Mesendoderm (in vitro differentiated cells): ENCODE measurements around the gene MKRN2OS.

Experiments
- DNase-seq: peaks from one replicate; pipeline ENCODE4 v3.0.0; 2013
- H2AK5ac ChIP-seq: 2 replicates; pipeline ENCODE4 v1.6.1; 2013; ENCODE audit warnings: low read length, inconsistent platforms
- H2BK120ac ChIP-seq: 2 replicates; pipeline ENCODE4 v1.6.1; 2013; ENCODE audit warnings: low read depth, mild to moderate bottlenecking, low read length, moderate library complexity, mixed read lengths
- H2BK15ac ChIP-seq: replicated peaks from 2 replicates; pipeline ENCODE4 v1.6.1; 2013; ENCODE audit warnings: low read depth, mild to moderate bottlenecking, moderate library complexity
- H2BK5ac ChIP-seq: 2 replicates; pipeline ENCODE4 v1.6.1; 2013; ENCODE audit warnings: low read length, inconsistent platforms
- H3K18ac ChIP-seq: 2 replicates; pipeline ENCODE4 v1.6.1; 2013; ENCODE audit warnings: mild to moderate bottlenecking, low read length, mixed read lengths
- H3K23ac ChIP-seq: one replicate; pipeline ENCODE4 v1.6.1; 2013; ENCODE audit warnings: low read length
- H3K27ac ChIP-seq: 2 replicates; pipeline ENCODE4 v1.5.1; 2013; ENCODE audit warnings: low read depth, mild to moderate bottlenecking, inconsistent platforms, low read length, moderate library complexity
- H3K27me3 ChIP-seq: 2 replicates; pipeline ENCODE4 v1.6.1; 2013; ENCODE audit warnings: low read length, control low read depth, mild to moderate bottlenecking, inconsistent platforms; ENCODE audit not compliant: insufficient read depth, poor library complexity
- H3K36me3 ChIP-seq: 2 replicates; pipeline ENCODE4 v1.6.1; 2013; ENCODE audit warnings: low read length, inconsistent platforms; ENCODE audit not compliant: control insufficient read depth, insufficient read depth
- H3K4ac ChIP-seq: one replicate; pipeline ENCODE4 v1.6.1; 2013; ENCODE audit warnings: low read depth, mild to moderate bottlenecking, low read length, moderate library complexity
- H3K4me1 ChIP-seq: 2 replicates; pipeline ENCODE4 v1.6.1; 2013; ENCODE audit warnings: low read depth, low read length, inconsistent platforms; ENCODE audit not compliant: control insufficient read depth
- H3K4me2 ChIP-seq: 2 replicates; pipeline ENCODE4 v1.6.1; 2013; ENCODE audit warnings: low read length
- H3K4me3 ChIP-seq: 2 replicates; pipeline ENCODE4 v1.5.1; 2013; ENCODE audit warnings: mild to moderate bottlenecking, low read length
- H3K56ac ChIP-seq: one replicate; pipeline ENCODE4 v1.6.1; 2013; ENCODE audit warnings: low read length
- H3K79me1 ChIP-seq: 2 replicates; pipeline ENCODE4 v1.6.1; 2013; ENCODE audit warnings: low read length, inconsistent platforms
- H3K79me2 ChIP-seq: 2 replicates; pipeline ENCODE4 v1.6.1; 2013; ENCODE audit warnings: mild to moderate bottlenecking, low read length; ENCODE audit not compliant: control insufficient read depth, insufficient read depth
- H3K9ac ChIP-seq: 2 replicates; pipeline ENCODE4 v1.6.1; 2013; ENCODE audit warnings: low read length, inconsistent platforms
- H4K5ac ChIP-seq: one replicate; pipeline ENCODE4 v1.6.1; 2013; ENCODE audit warnings: low read length
- H4K8ac ChIP-seq: one replicate; pipeline ENCODE4 v1.6.1; 2013; ENCODE audit warnings: low read depth, mild to moderate bottlenecking, control low read depth, low read length, moderate library complexity
- WGBS: extraction: QIAGEN DNeasy Blood & Tissue Kit; methylation state at CpG from one replicate; pipeline ENCODE4 v1.1.7; 2013; ENCODE audit warnings: low lambda C conversion rate, missing lambda C conversion rate; ENCODE audit not compliant: insufficient coverage; ENCODE audit errors: extremely low coverage; 5-methylcytosine and 5-hydroxymethylcytosine counted together

MKRN2OS gene

GRCh38 chr3:12588039-12589009 is 43.0 kb upstream of the MKRN2OS start:
- Histone ChIP-seq H2BK15ac (no peak overlapping the region), H3K36me3 (peaks cover 19% of the 10 kb centered on the region), H4K8ac (no peak overlapping the region), H2BK5ac (no peak overlapping the region), H2AK5ac (no peak overlapping the region), H3K79me1 (no peaks in the 10 kb centered on the region), H3K23ac (no peak overlapping the region), H3K56ac (no peak overlapping the region), H3K18ac (no peak overlapping the region), H3K27me3 (no peaks in the 10 kb centered on the region), H3K4ac (no peak overlapping the region), H3K79me2 (no peaks in the 10 kb centered on the region), H3K9ac (no peak overlapping the region), H3K27ac (no peak overlapping the region), H4K5ac (no peak overlapping the region), H3K4me3 (no peak overlapping the region), H3K4me1 (no peaks in the 10 kb centered on the region), H3K4me2 (no peak overlapping the region), H2BK120ac (no peak overlapping the region)
- no CpG with 5 or more reads among the region's 7 CpGs for WGBS
- no peak for DNase-seq

- H3K4me3 ChIP-seq: no peak overlapping the region
- no peak overlapping the region for H3K4me2 ChIP-seq
- peaks cover 18% of the 10 kb centered on the region for H3K36me3 ChIP-seq
- H2AK5ac ChIP-seq: no peak overlapping the region
- no peak overlapping the region for H2BK120ac ChIP-seq
- no peak overlapping the region for H3K56ac ChIP-seq
- no peak overlapping the region for H4K5ac ChIP-seq
- 100% methylated on average over 1 of the region's 3 CpGs for WGBS
- DNase-seq: no peak
- H3K27ac ChIP-seq: no peak overlapping the region
- no peaks in the 10 kb centered on the region for H3K4me1 ChIP-seq
- H3K79me1 ChIP-seq: no peaks in the 10 kb centered on the region
- H3K79me2 ChIP-seq: no peaks in the 10 kb centered on the region
- no peak overlapping the region for H3K4ac ChIP-seq
- no peak overlapping the region for H3K9ac ChIP-seq
- no peak overlapping the region for H2BK15ac ChIP-seq
- no peak overlapping the region for H2BK5ac ChIP-seq
- no peak overlapping the region for H3K23ac ChIP-seq
- H3K18ac ChIP-seq: no peak overlapping the region
- H4K8ac ChIP-seq: no peak overlapping the region
- no peaks in the 10 kb centered on the region for H3K27me3 ChIP-seq
These were observed 41.1 kb upstream of the MKRN2OS start for GRCh38 chr3:12586403-12586802.

DNA sequence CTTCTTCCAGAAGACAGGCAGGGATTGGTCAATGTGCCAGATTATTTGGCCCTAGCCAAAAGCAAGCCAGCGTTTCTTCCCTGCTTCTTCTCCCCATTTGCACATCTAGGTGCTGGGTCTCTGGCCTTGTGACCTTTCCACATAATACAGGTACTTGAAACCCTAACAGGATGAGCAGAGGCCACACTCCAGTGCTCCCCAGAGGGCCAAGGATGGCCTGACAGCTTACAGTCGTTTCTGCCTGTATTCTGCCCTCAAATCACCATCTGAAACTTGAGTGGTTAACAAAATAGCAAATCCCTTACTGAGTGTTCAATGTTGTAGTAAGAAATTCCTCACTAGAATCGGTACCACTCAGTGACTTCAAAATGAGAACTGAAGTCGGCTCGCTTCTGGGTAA is 40.7 kb upstream of the MKRN2OS start:
- Histone ChIP-seq H4K8ac (no peak overlapping the region), H3K9ac (no peak overlapping the region), H3K4me2 (no peak overlapping the region), H3K56ac (no peak overlapping the region), H3K4me1 (no peaks in the 10 kb centered on the region), H3K27me3 (no peaks in the 10 kb centered on the region), H4K5ac (no peak overlapping the region), H2BK120ac (no peak overlapping the region), H2AK5ac (no peak overlapping the region), H3K4me3 (no peak overlapping the region), H3K36me3 (peaks cover 18% of the 10 kb centered on the region), H3K79me2 (no peaks in the 10 kb centered on the region), H2BK5ac (no peak overlapping the region), H3K27ac (no peak overlapping the region), H3K79me1 (no peaks in the 10 kb centered on the region), H3K4ac (no peak overlapping the region), H3K23ac (no peak overlapping the region), H2BK15ac (no peak overlapping the region), H3K18ac (no peak overlapping the region)
- no peak for DNase-seq
- WGBS: no CpG with 5 or more reads among the region's 5 CpGs

GRCh38 chr3:12585181-12585580 is 39.9 kb upstream of the MKRN2OS start:
- Histone ChIP-seq H2BK120ac (no peak overlapping the region), H2BK5ac (no peak overlapping the region), H3K4me1 (no peaks in the 10 kb centered on the region), H3K4ac (no peak overlapping the region), H3K4me2 (no peak overlapping the region), H3K27me3 (no peaks in the 10 kb centered on the region), H3K4me3 (no peak overlapping the region), H3K56ac (no peak overlapping the region), H2AK5ac (no peak overlapping the region), H3K79me1 (no peaks in the 10 kb centered on the region), H3K9ac (no peak overlapping the region), H3K18ac (no peak overlapping the region), H2BK15ac (no peak overlapping the region), H3K36me3 (peaks cover 16% of the 10 kb centered on the region), H3K23ac (no peak overlapping the region), H3K27ac (no peak overlapping the region), H3K79me2 (no peaks in the 10 kb centered on the region), H4K5ac (no peak overlapping the region), H4K8ac (no peak overlapping the region)
- no CpG with 5 or more reads among the region's 3 CpGs for WGBS
- no peak for DNase-seq

DNA sequence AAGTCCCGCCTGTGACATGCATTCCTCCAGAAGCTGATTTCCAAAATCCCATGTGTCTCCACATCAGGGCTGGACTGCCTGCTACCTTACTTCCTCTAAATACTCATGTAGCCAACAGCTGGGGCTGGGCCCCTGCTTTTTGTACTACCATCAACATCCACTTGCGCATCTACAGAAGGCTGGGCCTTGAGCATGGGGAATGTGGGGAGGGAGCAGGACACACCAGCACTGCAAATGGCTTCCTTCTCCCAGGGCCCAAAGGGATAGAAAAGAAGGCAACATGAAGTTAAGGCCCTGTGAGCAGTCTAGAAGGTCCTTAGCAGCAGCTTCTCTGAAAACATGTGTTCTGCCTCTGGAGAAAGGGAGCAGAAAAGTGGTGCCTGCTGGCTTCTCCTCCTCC is 38.8 kb upstream of the MKRN2OS start:
- Histone ChIP-seq H3K27ac (no peak overlapping the region), H3K4me2 (no peak overlapping the region), H4K5ac (no peak overlapping the region), H3K36me3 (peaks cover 16% of the 10 kb centered on the region), H2BK120ac (no peak overlapping the region), H2BK15ac (no peak overlapping the region), H3K27me3 (no peaks in the 10 kb centered on the region), H3K4ac (no peak overlapping the region), H3K23ac (no peak overlapping the region), H3K4me1 (no peaks in the 10 kb centered on the region), H4K8ac (no peak overlapping the region), H2BK5ac (no peak overlapping the region), H3K9ac (no peak overlapping the region), H3K79me2 (no peaks in the 10 kb centered on the region), H3K79me1 (no peaks in the 10 kb centered on the region), H3K18ac (no peak overlapping the region), H3K56ac (no peak overlapping the region), H2AK5ac (no peak overlapping the region), H3K4me3 (no peak overlapping the region)
- WGBS: no CpG with 5 or more reads among the region's 2 CpGs
- no peak for DNase-seq

DNA sequence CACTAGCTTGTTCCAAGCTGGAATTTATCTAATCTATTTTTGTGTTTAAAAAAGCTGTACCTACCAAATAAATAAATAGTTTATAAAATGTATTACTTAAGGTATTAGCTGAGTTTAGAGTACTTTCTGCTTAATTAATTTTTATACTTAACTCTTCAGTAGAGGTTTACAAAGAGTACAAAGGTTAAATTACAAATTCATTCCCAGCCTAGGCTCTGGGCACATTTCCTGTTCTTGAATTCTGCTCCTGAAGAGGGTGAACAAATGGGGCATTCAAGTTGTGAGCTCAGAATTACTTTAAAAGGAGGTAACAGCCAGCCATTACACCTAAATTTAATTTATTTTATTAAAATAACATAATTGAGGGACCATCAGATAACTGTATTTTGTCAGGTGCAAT is 38.0 kb upstream of the MKRN2OS start:
- Histone ChIP-seq H3K27me3 (no peaks in the 10 kb centered on the region), H2BK5ac (no peak overlapping the region), H3K9ac (no peak overlapping the region), H3K4me3 (no peak overlapping the region), H3K56ac (no peak overlapping the region), H2AK5ac (no peak overlapping the region), H2BK15ac (no peak overlapping the region), H3K4me2 (no peak overlapping the region), H4K5ac (no peak overlapping the region), H3K23ac (no peak overlapping the region), H4K8ac (no peak overlapping the region), H3K79me2 (no peaks in the 10 kb centered on the region), H2BK120ac (no peak overlapping the region), H3K18ac (no peak overlapping the region), H3K36me3 (peaks cover 15% of the 10 kb centered on the region), H3K4ac (no peak overlapping the region), H3K27ac (no peak overlapping the region), H3K4me1 (no peaks in the 10 kb centered on the region), H3K79me1 (no peaks in the 10 kb centered on the region)
- no peak for DNase-seq
